ENCODE results near the gene CYP11A1. TPM values are rescaled to one million over a fixed set of nuclear protein-coding genes. Genes with fewer than 3 reads are reported as not detected.
A peak's percentile ranks its signal among the peaks of the same experiment; 100 is the strongest.

The CYP11A1 gene
- polyA plus RNA-seq, 1 donor: 0.55 TPM

- no peak for DNase-seq
- Histone ChIP-seq H3K4me3 (ENCODE audit: low read length) (no peak overlapping the region), H3K4me1 (ENCODE audit: control insufficient read depth, insufficient read depth, low read length) (no peaks in the 10 kb centered on the region), H3K27me3 (ENCODE audit: control insufficient read depth, insufficient read depth, low read length) (no peaks in the 10 kb centered on the region), H3K27ac (ENCODE audit: low read length) (no peak overlapping the region), H3K36me3 (ENCODE audit: control insufficient read depth, insufficient read depth, low read length) (no peaks in the 10 kb centered on the region), H3K9me3 (ENCODE audit: control insufficient read depth, low read depth, low read length) (no peaks in the 10 kb centered on the region)
- no CpG with 5 or more reads among the region's 1 CpG for WGBS (ENCODE audit: insufficient coverage, low lambda C conversion rate)
These were observed 33.3 kb downstream of the CYP11A1 start for GRCh38 chr15:74334127-74334526.

- no peaks in the 10 kb centered on the region for H3K4me1 ChIP-seq (ENCODE audit: control insufficient read depth, insufficient read depth, low read length)
- H3K4me3 ChIP-seq (ENCODE audit: low read length): no peak overlapping the region
- no peaks in the 10 kb centered on the region for H3K9me3 ChIP-seq (ENCODE audit: control insufficient read depth, low read depth, low read length)
- no peak for DNase-seq
- no peaks in the 10 kb centered on the region for H3K36me3 ChIP-seq (ENCODE audit: control insufficient read depth, insufficient read depth, low read length)
- WGBS (ENCODE audit: insufficient coverage, low lambda C conversion rate): no CpG with 5 or more reads among the region's 5 CpGs
- no peak overlapping the region for H3K27ac ChIP-seq (ENCODE audit: low read length)
- no peaks in the 10 kb centered on the region for H3K27me3 ChIP-seq (ENCODE audit: control insufficient read depth, insufficient read depth, low read length)
These were observed 33.8 kb downstream of the CYP11A1 start for GRCh38 chr15:74333662-74334061.

GRCh38 chr15:74333093-74333492, 34.4 kb downstream of the CYP11A1 start:
- Histone ChIP-seq H3K4me1 (ENCODE audit: control insufficient read depth, insufficient read depth, low read length) (no peaks in the 10 kb centered on the region), H3K4me3 (ENCODE audit: low read length) (no peak overlapping the region), H3K9me3 (ENCODE audit: control insufficient read depth, low read depth, low read length) (no peaks in the 10 kb centered on the region), H3K27me3 (ENCODE audit: control insufficient read depth, insufficient read depth, low read length) (no peaks in the 10 kb centered on the region), H3K36me3 (ENCODE audit: control insufficient read depth, insufficient read depth, low read length) (no peaks in the 10 kb centered on the region), H3K27ac (ENCODE audit: low read length) (no peak overlapping the region)
- WGBS (ENCODE audit: insufficient coverage, low lambda C conversion rate): no CpG with 5 or more reads among the region's 5 CpGs
- DNase-seq: no peak

GRCh38 chr15:74332611-74333010, 34.8 kb downstream of the CYP11A1 start:
- H3K36me3 ChIP-seq (ENCODE audit: control insufficient read depth, insufficient read depth, low read length): no peaks in the 10 kb centered on the region
- WGBS (ENCODE audit: insufficient coverage, low lambda C conversion rate): no CpG with 5 or more reads among the region's 10 CpGs
- no peak overlapping the region for H3K4me3 ChIP-seq (ENCODE audit: low read length)
- H3K27ac ChIP-seq (ENCODE audit: low read length): no peak overlapping the region
- no peaks in the 10 kb centered on the region for H3K27me3 ChIP-seq (ENCODE audit: control insufficient read depth, insufficient read depth, low read length)
- no peaks in the 10 kb centered on the region for H3K4me1 ChIP-seq (ENCODE audit: control insufficient read depth, insufficient read depth, low read length)
- H3K9me3 ChIP-seq (ENCODE audit: control insufficient read depth, low read depth, low read length): no peaks in the 10 kb centered on the region
- no peak for DNase-seq

- WGBS (ENCODE audit: insufficient coverage, low lambda C conversion rate): no CpG with 5 or more reads among the region's 3 CpGs
- Histone ChIP-seq H3K27me3 (ENCODE audit: control insufficient read depth, insufficient read depth, low read length) (no peaks in the 10 kb centered on the region), H3K9me3 (ENCODE audit: control insufficient read depth, low read depth, low read length) (no peaks in the 10 kb centered on the region), H3K4me3 (ENCODE audit: low read length) (no peak overlapping the region), H3K27ac (ENCODE audit: low read length) (no peak overlapping the region), H3K4me1 (ENCODE audit: control insufficient read depth, insufficient read depth, low read length) (no peaks in the 10 kb centered on the region), H3K36me3 (ENCODE audit: control insufficient read depth, insufficient read depth, low read length) (no peaks in the 10 kb centered on the region)
- DNase-seq: no peak
These were observed 35.4 kb downstream of the CYP11A1 start for GRCh38 chr15:74332011-74332410.

- no peak for DNase-seq
- H3K9me3 ChIP-seq (ENCODE audit: control insufficient read depth, low read depth, low read length): no peaks in the 10 kb centered on the region
- H3K4me3 ChIP-seq (ENCODE audit: low read length): no peak overlapping the region
- no peaks in the 10 kb centered on the region for H3K4me1 ChIP-seq (ENCODE audit: control insufficient read depth, insufficient read depth, low read length)
- H3K36me3 ChIP-seq (ENCODE audit: control insufficient read depth, insufficient read depth, low read length): no peaks in the 10 kb centered on the region
- H3K27ac ChIP-seq (ENCODE audit: low read length): no peak overlapping the region
- WGBS (ENCODE audit: insufficient coverage, low lambda C conversion rate): no CpG with 5 or more reads among the region's 11 CpGs
- H3K27me3 ChIP-seq (ENCODE audit: control insufficient read depth, insufficient read depth, low read length): no peaks in the 10 kb centered on the region
These were observed 36.5 kb downstream of the CYP11A1 start for GRCh38 chr15:74330861-74331408.

GRCh38 chr15:74328331-74329056, 39.0 kb downstream of the CYP11A1 start:
- H3K4me1 ChIP-seq (ENCODE audit: control insufficient read depth, insufficient read depth, low read length): no peaks in the 10 kb centered on the region
- no peaks in the 10 kb centered on the region for H3K27me3 ChIP-seq (ENCODE audit: control insufficient read depth, insufficient read depth, low read length)
- WGBS (ENCODE audit: insufficient coverage, low lambda C conversion rate): 20% methylated on average over 1 of the region's 10 CpGs
- no peaks in the 10 kb centered on the region for H3K36me3 ChIP-seq (ENCODE audit: control insufficient read depth, insufficient read depth, low read length)
- no peak for DNase-seq
- H3K27ac ChIP-seq (ENCODE audit: low read length): no peak overlapping the region
- no peak overlapping the region for H3K4me3 ChIP-seq (ENCODE audit: low read length)
- no peaks in the 10 kb centered on the region for H3K9me3 ChIP-seq (ENCODE audit: control insufficient read depth, low read depth, low read length)

- no peak overlapping the region for H3K4me3 ChIP-seq (ENCODE audit: low read length)
- H3K27me3 ChIP-seq (ENCODE audit: control insufficient read depth, insufficient read depth, low read length): no peaks in the 10 kb centered on the region
- no peak overlapping the region for H3K27ac ChIP-seq (ENCODE audit: low read length)
- no peaks in the 10 kb centered on the region for H3K4me1 ChIP-seq (ENCODE audit: control insufficient read depth, insufficient read depth, low read length)
- no peaks in the 10 kb centered on the region for H3K36me3 ChIP-seq (ENCODE audit: control insufficient read depth, insufficient read depth, low read length)
- no peaks in the 10 kb centered on the region for H3K9me3 ChIP-seq (ENCODE audit: control insufficient read depth, low read depth, low read length)
- DNase-seq: no peak
- WGBS (ENCODE audit: insufficient coverage, low lambda C conversion rate): no CpG with 5 or more reads among the region's 6 CpGs
These were observed 39.7 kb downstream of the CYP11A1 start for GRCh38 chr15:74327756-74328155.

GRCh38 chr15:74326746-74327145, 40.7 kb downstream of the CYP11A1 start:
- peak in 1 of 2 donors; percentile 27 for DNase-seq

GRCh38 chr15:74324714-74325113, 42.7 kb downstream of the CYP11A1 start:
- no peaks in the 10 kb centered on the region for H3K9me3 ChIP-seq (ENCODE audit: control insufficient read depth, low read depth, low read length)
- no peak overlapping the region for H3K27ac ChIP-seq (ENCODE audit: low read length)
- no peaks in the 10 kb centered on the region for H3K36me3 ChIP-seq (ENCODE audit: control insufficient read depth, insufficient read depth, low read length)
- WGBS (ENCODE audit: insufficient coverage, low lambda C conversion rate): no CpG with 5 or more reads among the region's 3 CpGs
- no peak for DNase-seq
- no peaks in the 10 kb centered on the region for H3K27me3 ChIP-seq (ENCODE audit: control insufficient read depth, insufficient read depth, low read length)
- peaks cover 4% of the 10 kb centered on the region for H3K4me1 ChIP-seq (ENCODE audit: control insufficient read depth, insufficient read depth, low read length)
- no peak overlapping the region for H3K4me3 ChIP-seq (ENCODE audit: low read length)

More at GRCh38 chr15:74326746-74327145, 40.7 kb downstream of the CYP11A1 start:
- no peaks in the 10 kb centered on the region for H3K9me3 ChIP-seq (ENCODE audit: control insufficient read depth, low read depth, low read length)
- no peak overlapping the region for H3K4me3 ChIP-seq (ENCODE audit: low read length)
- H3K36me3 ChIP-seq (ENCODE audit: control insufficient read depth, insufficient read depth, low read length): no peaks in the 10 kb centered on the region
- no CpG with 5 or more reads among the region's 4 CpGs for WGBS (ENCODE audit: insufficient coverage, low lambda C conversion rate)
- H3K4me1 ChIP-seq (ENCODE audit: control insufficient read depth, insufficient read depth, low read length): no peaks in the 10 kb centered on the region
- H3K27ac ChIP-seq (ENCODE audit: low read length): no peak overlapping the region
- H3K27me3 ChIP-seq (ENCODE audit: control insufficient read depth, insufficient read depth, low read length): no peaks in the 10 kb centered on the region
